HG02973 (cell line): ENCODE measurements around the gene BBOF1.
"Not testable (repeated sequence)": the region's sequence is repeated elsewhere in the genome, so short reads cannot be mapped to it uniquely, and the experiment has no call there.

Experiments
- ATAC-seq: cut with Tn5 transposase; IDR thresholded peaks from one replicate; pipeline ENCODE4 v1.9.1; 2021; ENCODE audit warnings: moderate library complexity; ENCODE audit not compliant: unreplicated experiment

The BBOF1 gene

GRCh38 chr14:74085828-74086227 lies 66.7 kb downstream of the BBOF1 start:
- ATAC-seq, result no peak

GRCh38 chr14:74089251-74090020 lies 70.3 kb downstream of the BBOF1 start:
- ATAC-seq, result no peak

DNA sequence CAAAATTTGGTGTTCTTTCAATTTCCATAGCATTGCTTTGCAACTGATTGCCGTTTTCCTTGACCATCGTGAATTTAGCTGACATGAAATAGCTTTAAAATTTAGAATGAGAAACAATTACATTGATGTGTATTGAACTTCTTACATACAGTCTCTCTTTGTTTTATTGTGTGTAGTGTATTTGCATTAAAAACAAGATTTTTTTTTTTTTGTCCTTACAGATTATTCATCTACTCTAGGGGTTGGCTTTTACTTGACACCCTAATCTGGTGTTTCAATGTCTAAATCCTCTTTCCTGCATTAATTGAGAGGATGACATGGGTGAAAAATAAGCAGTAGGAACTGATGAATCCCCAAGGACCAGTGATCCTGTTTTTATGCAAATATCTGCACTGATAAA lies 86.2 kb downstream of the BBOF1 start:
- ATAC-seq, result no peak

- ATAC-seq, result no peak
These were observed 90.2 kb downstream of the BBOF1 start for GRCh38 chr14:74109369-74109768.

DNA sequence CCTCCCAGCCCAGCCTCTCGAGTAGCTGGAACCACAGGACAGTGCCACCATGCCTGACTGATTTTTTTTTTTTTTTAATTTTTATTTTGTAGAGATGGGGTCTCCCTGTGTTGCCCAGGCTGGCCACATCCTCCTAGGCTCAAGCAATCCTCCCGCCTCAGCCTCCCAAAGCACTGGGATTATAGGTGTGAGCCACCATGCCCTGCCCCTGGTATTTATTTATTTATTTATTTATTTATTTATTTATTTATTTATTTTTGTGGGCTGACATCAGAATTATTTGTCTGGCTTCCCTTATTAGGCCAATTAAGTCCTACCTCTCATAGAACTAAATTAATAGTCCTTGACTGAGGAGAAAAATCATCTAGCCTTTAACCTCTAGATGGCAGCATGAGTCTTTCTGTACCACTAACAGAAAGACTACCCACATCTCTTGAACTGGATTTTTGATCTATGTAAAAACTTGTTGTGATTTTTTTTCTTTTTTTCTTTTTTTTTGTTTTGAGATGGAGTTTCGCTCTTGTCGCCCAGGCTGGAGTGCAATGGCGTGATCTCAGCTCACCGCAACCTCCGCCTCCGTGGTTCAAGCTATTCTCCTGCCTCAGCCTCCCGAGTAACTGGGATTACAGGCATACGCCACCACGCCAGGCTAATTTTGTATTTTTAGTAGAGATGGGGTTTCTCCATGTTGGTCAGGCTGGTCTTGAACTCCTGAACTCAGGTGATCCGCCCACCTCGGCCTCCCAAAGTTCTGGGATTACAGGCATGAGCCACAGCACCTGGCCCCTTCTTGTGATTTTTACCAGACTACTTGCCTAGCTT lies 92.5 kb downstream of the BBOF1 start:
- ATAC-seq, result not testable (repeated sequence)
